Keratinocyte (primary cell): ENCODE measurements around the gene LRAT. TPM values are rescaled to one million over a fixed set of nuclear protein-coding genes. Genes with fewer than 3 reads are reported as not detected.
A peak's percentile ranks its signal among the peaks of the same experiment; 100 is the strongest.

Experiments used
- DNase-seq: peaks from one replicate; pipeline ENCODE4 v3.0.0-alpha.2; 2011; ENCODE audit warnings: low read depth, missing footprints, low spot score
- FAIRE-seq: peaks from 2 replicates; lab custom pipeline; 2011; peaks lifted over from hg19 to GRCh38; lab: Jason Lieb, UNC
- H2AFZ ChIP-seq: 2 replicates; pipeline ENCODE4 v1.6.0; 2012; ENCODE audit warnings: low read length, control low read depth, inconsistent platforms; ENCODE audit not compliant: control insufficient read depth
- H3K27ac ChIP-seq: 2 replicates; pipeline ENCODE4 v1.5.1; 2011; ENCODE audit warnings: low read length; ENCODE audit not compliant: control insufficient read depth, insufficient read depth
- H3K27me3 ChIP-seq: 3 replicates; pipeline ENCODE4 v1.6.0; 2011; ENCODE audit warnings: low read length; ENCODE audit not compliant: control insufficient read depth, insufficient read depth; ENCODE audit errors: extremely low read depth
- H3K36me3 ChIP-seq, 2 experiments: 2 replicates in 1 of 2; 3 replicates in 1 of 2; pipeline ENCODE4 v1.5.1; 2011; ENCODE audit warnings: low read length in 2 of 2, mild to moderate bottlenecking in 1 of 2; ENCODE audit not compliant: control insufficient read depth in 2 of 2, insufficient read depth in 2 of 2; ENCODE audit errors: extremely low read depth in 1 of 2
- H3K4me1 ChIP-seq: 3 replicates; pipeline ENCODE4 v1.5.1; 2011; ENCODE audit warnings: low read length; ENCODE audit not compliant: control insufficient read depth, insufficient read depth; ENCODE audit errors: extremely low read depth
- H3K4me2 ChIP-seq: 3 replicates; pipeline ENCODE4 v1.6.0; 2011; ENCODE audit warnings: low read depth, low read length; ENCODE audit not compliant: control insufficient read depth, insufficient read depth; ENCODE audit errors: extremely low read depth
- H3K4me3 ChIP-seq, 3 experiments: fragments of 200-600 bp in 1 of 3; sonication (generic) in 1 of 3; 2 replicates in 2 of 3; 3 replicates in 1 of 3; pipeline ENCODE4 v1.5.1; 2011 to 2016; ENCODE audit warnings: low read length in 3 of 3, mild to moderate bottlenecking in 3 of 3, control low read depth in 2 of 3, inconsistent platforms in 1 of 3, low read depth in 1 of 3, mixed read lengths in 1 of 3, mixed run types in 1 of 3, moderate library complexity in 1 of 3; ENCODE audit not compliant: control insufficient read depth in 2 of 3, insufficient read depth in 2 of 3; ENCODE audit errors: extremely low read depth in 1 of 3
- H3K79me2 ChIP-seq: 2 replicates; pipeline ENCODE4 v1.6.0; 2012; ENCODE audit warnings: low read length; ENCODE audit not compliant: control insufficient read depth, insufficient read depth
- H3K9ac ChIP-seq: 3 replicates; pipeline ENCODE4 v1.6.0; 2011; ENCODE audit warnings: low read length; ENCODE audit not compliant: control insufficient read depth, insufficient read depth; ENCODE audit errors: extremely low read depth
- H3K9me1 ChIP-seq: 3 replicates; pipeline ENCODE4 v1.6.0; 2011; ENCODE audit warnings: low read length; ENCODE audit not compliant: control insufficient read depth, insufficient read depth; ENCODE audit errors: extremely low read depth
- H3K9me3 ChIP-seq: 2 replicates; pipeline ENCODE4 v1.5.1; 2012; ENCODE audit warnings: low read depth, low read length; ENCODE audit not compliant: control insufficient read depth
- H4K20me1 ChIP-seq: 3 replicates; pipeline ENCODE4 v1.6.0; 2011; ENCODE audit warnings: low read length; ENCODE audit not compliant: control insufficient read depth, insufficient read depth; ENCODE audit errors: extremely low read depth
- CTCF ChIP-seq, 3 experiments: IDR thresholded peaks in 1 of 3; conservative IDR thresholded peaks in 1 of 3; optimal IDR thresholded peaks in 1 of 3; 2 replicates in 2 of 3; 3 replicates in 1 of 3; pipeline versions ENCODE3 to v1.5.1; 2011; ENCODE audit warnings: low read length in 3 of 3, mild to moderate bottlenecking in 3 of 3, moderate library complexity in 2 of 3, control low read depth in 1 of 3, inconsistent platforms in 1 of 3; ENCODE audit not compliant: insufficient read depth in 2 of 3; ENCODE audit errors: extremely low read depth in 1 of 3
- EZH2 ChIP-seq: IDR thresholded peaks from one replicate; pipeline ENCODE4 v1.6.1; 2012; ENCODE audit warnings: inconsistent platforms, mild to moderate bottlenecking, low read length, moderate library complexity
- dilution Hi-C: fragments of 300-500 bp; cut with MboI; formaldehyde crosslinking; loops from one replicate; pipeline ENCODE4 v1.7.0; 2020; ENCODE audit warnings: low sequenced_read_pairs; ENCODE audit not compliant: extremely low pct_ligation_motif_present
- polyA plus RNA-seq, 5 experiments: library from polyadenylated mRNA; depleted of rRNA in 3 of 5; stranded (reverse) in 3 of 5; stranded (forward) in 1 of 5; unstranded in 1 of 5; fragments of >200 nt; gene quantifications; 1 replicate in 1 of 5; 2 replicates in 3 of 5; 3 replicates in 1 of 5; pipeline versions ENCODE4 v1.2.1 to v1.2.3, GENCODE V29; 2011 to 2012; ENCODE audit warnings: missing spikeins in 2 of 5, low read depth in 1 of 5, low replicate concordance in 1 of 5

The LRAT gene
- polyA plus RNA-seq, 1 donor (not counting 4 experiments of a cell fraction or from before 2014, with no cell fraction given) = 2.3 TPM

- TF ChIP-seq CTCF (optimal IDR thresholded peaks at IDR 0.05 in 1 of 3, IDR thresholded peaks at IDR 0.05 in 1 of 3, conservative IDR thresholded peaks at IDR 0.05 in 1 of 3; ENCODE audit: extremely low read depth in 1 of 3, insufficient read depth in 2 of 3, low read length in 3 of 3) = no peak
- no peak for TF ChIP-seq EZH2
- Histone ChIP-seq H3K79me2 (no peaks in the 10 kb centered on the region), H3K36me3 (no peaks in the 10 kb centered on the region), H3K4me2 (no peak overlapping the region), H3K9ac (no peak overlapping the region), H4K20me1 (no peaks in the 10 kb centered on the region), H3K27ac (no peak overlapping the region), H2AFZ (no peak overlapping the region), H3K9me3 (no peaks in the 10 kb centered on the region), H3K9me1 (no peaks in the 10 kb centered on the region), H3K27me3 (no peaks in the 10 kb centered on the region), H3K4me1 (peaks cover 17% of the 10 kb centered on the region), H3K4me3 (no peak overlapping the region)
- dilution Hi-C loops = no loop called here
- FAIRE-seq (no peak), DNase-seq (no peak)
Measured at GRCh38 chr4:154714339-154715040, 29.3 kb upstream of the LRAT start.

GRCh38 chr4:154719087-154719486 is 24.7 kb upstream of the LRAT start:
- H3K4me3 ChIP-seq = peak overlapping the region; percentile 17 to 70 (median 48)
- H3K36me3 ChIP-seq = no peaks in the 10 kb centered on the region
- FAIRE-seq (peak; percentile 78), DNase-seq (peak; percentile 42)
- H3K4me2 ChIP-seq = peak overlapping the region; percentile 93
- H4K20me1 ChIP-seq = no peaks in the 10 kb centered on the region
- dilution Hi-C loops = no loop called here
- H3K4me1 ChIP-seq = peaks cover 45% of the 10 kb centered on the region
- H3K9ac ChIP-seq = peak overlapping the region; percentile 79
- TF ChIP-seq EZH2 (no peak), CTCF (optimal IDR thresholded peaks at IDR 0.05 in 1 of 3, IDR thresholded peaks at IDR 0.05 in 1 of 3, conservative IDR thresholded peaks at IDR 0.05 in 1 of 3; ENCODE audit: extremely low read depth in 1 of 3, insufficient read depth in 2 of 3, low read length in 3 of 3) (no peak)
- peak overlapping the region; percentile 75 for H2AFZ ChIP-seq
- H3K27ac ChIP-seq = peak overlapping the region; percentile 98
- no peaks in the 10 kb centered on the region for H3K9me3 ChIP-seq
- H3K9me1 ChIP-seq = no peaks in the 10 kb centered on the region
- H3K79me2 ChIP-seq = no peaks in the 10 kb centered on the region
- no peaks in the 10 kb centered on the region for H3K27me3 ChIP-seq
